Tibial artery (tissue), 4 donors: Measurements from ENCODE around the gene PCNT.

Experiments used
- DNase-seq, 2 donors: peaks; one replicate each; pipeline ENCODE4 v3.0.0-alpha.2; 2019
- H3K27ac ChIP-seq, 2 donors: fragments of 200-600 bp; sonication (generic) in 1 of 2; 1 replicate in 1 of 2; 2 replicates in 1 of 2; pipeline ENCODE4 v1.5.1; 2018 to 2019; ENCODE audit warnings: mild to moderate bottlenecking in 1 of 2
- H3K27me3 ChIP-seq, 2 donors: fragments of 200-600 bp; sonication (generic) in 1 of 2; one replicate each; pipeline versions ENCODE4 v1.5.1 to v1.6.0; 2016 to 2019
- H3K36me3 ChIP-seq, 3 donors: fragments of 200-600 bp; sonication (generic) in 2 of 3; one replicate each; pipeline ENCODE4 v1.5.1; 2016 to 2019; ENCODE audit warnings: mild to moderate bottlenecking in 2 of 3
- H3K4me1 ChIP-seq, 4 donors: fragments of 200-600 bp; sonication (generic) in 2 of 4; 1 replicate in 3 of 4; 2 replicates in 1 of 4; pipeline ENCODE4 v1.5.1; 2016 to 2019
- H3K4me3 ChIP-seq, 2 donors: fragments of 200-600 bp; sonication (generic) in 1 of 2; 1 replicate in 1 of 2; 2 replicates in 1 of 2; pipeline ENCODE4 v1.5.1; 2018 to 2019; ENCODE audit warnings: mild to moderate bottlenecking in 2 of 2
- H3K9me3 ChIP-seq, 3 donors: fragments of 200-600 bp; sonication (generic) in 1 of 3; one replicate each; pipeline ENCODE4 v1.5.1; 2016 to 2019
- CTCF ChIP-seq, 2 experiments: fragments of 200-600 bp in 1 of 2; fragments of 450-650 bp in 1 of 2; IDR thresholded peaks; one replicate each; pipeline ENCODE4 v1.5.1; 2017 to 2019; ENCODE audit warnings: antibody characterized with exemption in 2 of 2, mild to moderate bottlenecking in 1 of 2, moderate library complexity in 1 of 2
- intact Hi-C: fragments of 100-400 bp; cut with DNase I; formaldehyde crosslinking; loops from one replicate; pipeline ENCODE4 v1.15.0; 2023; ENCODE audit warnings: low total_unique reads

PCNT gene

GRCh38 chr21:46376231-46376628 lies 52.3 kb downstream of the PCNT start:
- H3K9me3 ChIP-seq, result no peaks in the 10 kb centered on the region
- no peaks in the 10 kb centered on the region for H3K27me3 ChIP-seq
- H3K27ac ChIP-seq, result no peak overlapping the region
- H3K4me3 ChIP-seq, result no peak overlapping the region
- intact Hi-C loops, result no loop called here
- no peaks in the 10 kb centered on the region for H3K4me1 ChIP-seq
- DNase-seq, result no peak
- peaks cover 0 to 28% (median 8%) of the 10 kb centered on the region in 3 donors for H3K36me3 ChIP-seq
- no peak for TF ChIP-seq CTCF (IDR thresholded peaks at IDR 0.05)

GRCh38 chr21:46376856-46377453 lies 53.0 kb downstream of the PCNT start:
- Histone ChIP-seq H3K9me3 (no peaks in the 10 kb centered on the region), H3K36me3 (peaks cover 0 to 23% (median 9%) of the 10 kb centered on the region in 3 donors), H3K4me1 (no peaks in the 10 kb centered on the region), H3K27ac (no peak overlapping the region), H3K27me3 (no peaks in the 10 kb centered on the region), H3K4me3 (no peak overlapping the region)
- DNase-seq, result no peak
- intact Hi-C loops, result no loop called here
- no peak for TF ChIP-seq CTCF (IDR thresholded peaks at IDR 0.05)

DNA sequence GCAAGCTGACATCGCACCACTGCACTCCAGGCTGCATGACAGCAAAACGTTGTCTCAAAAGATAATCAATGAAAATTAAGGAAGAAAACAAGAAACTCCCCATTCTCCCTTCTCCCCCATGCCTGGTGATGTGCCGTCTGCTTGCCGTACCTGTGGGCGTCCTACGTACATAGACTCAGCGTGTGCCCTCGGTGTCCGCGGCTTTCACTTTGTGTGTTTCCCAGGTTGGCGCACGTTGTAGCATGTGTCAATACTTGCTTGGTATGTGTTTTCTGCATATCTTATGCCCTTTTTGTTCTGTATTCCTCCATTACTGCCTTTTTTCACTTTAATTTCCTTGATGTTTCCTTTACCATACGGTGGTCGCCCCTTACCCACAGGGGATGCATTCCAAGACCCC lies 53.8 kb downstream of the PCNT start:
- intact Hi-C loops, result no loop called here
- no peak for DNase-seq
- Histone ChIP-seq H3K27ac (no peak overlapping the region), H3K4me1 (no peaks in the 10 kb centered on the region), H3K4me3 (no peak overlapping the region), H3K36me3 (peaks cover 0 to 22% (median 12%) of the 10 kb centered on the region in 3 donors), H3K27me3 (no peaks in the 10 kb centered on the region), H3K9me3 (no peaks in the 10 kb centered on the region)
- TF ChIP-seq CTCF (IDR thresholded peaks at IDR 0.05), result no peak

- Histone ChIP-seq H3K27me3 (no peaks in the 10 kb centered on the region), H3K36me3 (peaks cover 0 to 20% (median 12%) of the 10 kb centered on the region in 3 donors), H3K27ac (no peak overlapping the region), H3K9me3 (no peaks in the 10 kb centered on the region), H3K4me1 (no peaks in the 10 kb centered on the region), H3K4me3 (no peak overlapping the region)
- no peak for DNase-seq
- TF ChIP-seq CTCF (IDR thresholded peaks at IDR 0.05), result no peak
- intact Hi-C loops, result no loop called here
Observed at GRCh38 chr21:46379105-46379504, 55.1 kb downstream of the PCNT start.

- Histone ChIP-seq H3K27me3 (no peaks in the 10 kb centered on the region), H3K4me1 (no peaks in the 10 kb centered on the region), H3K27ac (no peak overlapping the region), H3K9me3 (no peaks in the 10 kb centered on the region), H3K4me3 (no peak overlapping the region), H3K36me3 (peaks cover 4 to 19% (median 16%) of the 10 kb centered on the region in 3 donors)
- intact Hi-C loops, result no loop called here
- no peak for DNase-seq
- TF ChIP-seq CTCF (IDR thresholded peaks at IDR 0.05), result no peak
Observed at GRCh38 chr21:46379691-46380090, 55.7 kb downstream of the PCNT start.

GRCh38 chr21:46381541-46381940 lies 57.6 kb downstream of the PCNT start:
- Histone ChIP-seq H3K4me3 (no peak overlapping the region), H3K4me1 (no peaks in the 10 kb centered on the region), H3K9me3 (no peaks in the 10 kb centered on the region), H3K27ac (no peak overlapping the region), H3K27me3 (no peaks in the 10 kb centered on the region), H3K36me3 (peaks cover 4 to 32% (median 30%) of the 10 kb centered on the region in 3 donors)
- DNase-seq, result no peak
- intact Hi-C loops, result no loop called here
- no peak for TF ChIP-seq CTCF (IDR thresholded peaks at IDR 0.05)
